Measurements from ENCODE around the gene GPR143. TPM values are rescaled to one million over a fixed set of nuclear protein-coding genes. Genes with fewer than 3 reads are reported as not detected.

Gene GPR143
- total and polyA plus RNA-seq, 2 donors (not counting 3 experiments of a cell fraction or from before 2014, with no cell fraction given): 9.3 to 17.7 TPM

DNA sequence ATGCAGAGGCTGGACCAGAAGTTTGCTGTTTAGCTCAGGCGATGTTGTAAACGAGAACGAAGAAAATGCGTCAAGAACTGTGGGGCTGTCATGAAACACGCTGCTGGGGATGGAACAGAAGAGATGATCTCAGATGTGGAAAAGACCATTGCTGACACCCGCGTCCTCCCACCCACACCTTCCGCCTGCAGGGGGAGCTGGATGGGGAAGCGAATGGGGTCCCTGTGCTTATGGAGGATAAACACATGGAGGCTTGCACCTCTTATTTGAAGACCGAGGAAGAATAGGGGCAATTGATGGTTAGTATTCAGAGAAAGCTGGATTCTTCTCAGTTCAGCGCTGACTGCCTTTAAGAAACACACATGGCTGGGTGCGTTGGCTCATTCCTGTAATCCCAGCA is 63.9 kb downstream of the GPR143 start:
- dilution Hi-C loops (cut with MboI; ENCODE audit: extremely low pct_ligation_motif_present, low sequenced_read_pairs) (no loop called here), intact Hi-C loops (cut with micrococcal nuclease) (loop anchor here (10.0 kb wide), 2 partner anchors 387 to 957 kb away; no protein-coding TSS in a partner anchor)
- H2AFZ ChIP-seq (ENCODE audit: low read depth, low read length): no peak overlapping the region
- no peaks in the 10 kb centered on the region for H3K9me3 ChIP-seq (replicated peaks; ENCODE audit: control insufficient read depth, insufficient read depth, low read length)
- POLR2A ChIA-PET: no interaction called here
- H3K36me3 ChIP-seq (ENCODE audit: control insufficient read depth in 2 of 2, extremely low read depth in 1 of 2, insufficient read depth in 2 of 2, low read length in 2 of 2): no peaks in the 10 kb centered on the region
- no peak overlapping the region for H3K4me3 ChIP-seq (replicated peaks in 1 of 3; ENCODE audit: insufficient read depth in 1 of 3, low read depth in 1 of 3, low read length in 3 of 3)
- H3K79me2 ChIP-seq (ENCODE audit: control insufficient read depth, insufficient read depth, low read length): no peaks in the 10 kb centered on the region
- FAIRE-seq: no peak
- no peak overlapping the region for H3K4me2 ChIP-seq (ENCODE audit: insufficient read depth, low read length)
- H3K27ac ChIP-seq (ENCODE audit: insufficient read depth, low read depth, low read length): no peak overlapping the region
- CTCF ChIA-PET: interaction anchor here (0.7 to 1.1 kb wide), 2 partner anchors 52 to 730 kb away, joined by 3 to 4 read pairs; no protein-coding TSS in a partner anchor
- no peak for TF ChIP-seq MYC (IDR thresholded peaks at IDR 0.05; ENCODE audit: low read depth, low read length)
- TF ChIP-seq POLR2A (IDR thresholded peaks at IDR 0.05; ENCODE audit: low read depth, low read length): no peak
- no peak for TF ChIP-seq GATA2 (IDR thresholded peaks at IDR 0.05; ENCODE audit: insufficient read depth, insufficient read length, low read depth, low read length)
- TF ChIP-seq, protein P1, sequence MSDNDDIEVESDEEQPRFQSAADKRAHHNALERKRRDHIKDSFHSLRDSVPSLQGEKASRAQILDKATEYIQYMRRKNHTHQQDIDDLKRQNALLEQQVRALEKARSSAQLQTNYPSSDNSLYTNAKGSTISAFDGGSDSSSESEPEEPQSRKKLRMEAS (IDR thresholded peaks at IDR 0.05; ENCODE audit: insufficient read depth, insufficient read length): no peak
- no peak for TF ChIP-seq FOS (IDR thresholded peaks at IDR 0.05; ENCODE audit: borderline replicate concordance, insufficient read depth, low read length)
- TF ChIP-seq EZH2 (IDR thresholded peaks at IDR 0.05; ENCODE audit: borderline replicate concordance, low read depth, low read length, severe bottlenecking): no peak
- TF ChIP-seq, protein P2, sequence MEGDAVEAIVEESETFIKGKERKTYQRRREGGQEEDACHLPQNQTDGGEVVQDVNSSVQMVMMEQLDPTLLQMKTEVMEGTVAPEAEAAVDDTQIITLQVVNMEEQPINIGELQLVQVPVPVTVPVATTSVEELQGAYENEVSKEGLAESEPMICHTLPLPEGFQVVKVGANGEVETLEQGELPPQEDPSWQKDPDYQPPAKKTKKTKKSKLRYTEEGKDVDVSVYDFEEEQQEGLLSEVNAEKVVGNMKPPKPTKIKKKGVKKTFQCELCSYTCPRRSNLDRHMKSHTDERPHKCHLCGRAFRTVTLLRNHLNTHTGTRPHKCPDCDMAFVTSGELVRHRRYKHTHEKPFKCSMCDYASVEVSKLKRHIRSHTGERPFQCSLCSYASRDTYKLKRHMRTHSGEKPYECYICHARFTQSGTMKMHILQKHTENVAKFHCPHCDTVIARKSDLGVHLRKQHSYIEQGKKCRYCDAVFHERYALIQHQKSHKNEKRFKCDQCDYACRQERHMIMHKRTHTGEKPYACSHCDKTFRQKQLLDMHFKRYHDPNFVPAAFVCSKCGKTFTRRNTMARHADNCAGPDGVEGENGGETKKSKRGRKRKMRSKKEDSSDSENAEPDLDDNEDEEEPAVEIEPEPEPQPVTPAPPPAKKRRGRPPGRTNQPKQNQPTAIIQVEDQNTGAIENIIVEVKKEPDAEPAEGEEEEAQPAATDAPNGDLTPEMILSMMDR (IDR thresholded peaks at IDR 0.05; ENCODE audit: extremely low read depth in 1 of 2, insufficient read depth in 1 of 2, low read depth in 1 of 2, low read length in 2 of 2): no peak
- no peak for TF ChIP-seq JUN (IDR thresholded peaks at IDR 0.05; ENCODE audit: borderline replicate concordance, insufficient read depth, insufficient read length, low read depth)
- TF ChIP-seq POLR2AphosphoS5 (IDR thresholded peaks at IDR 0.05; ENCODE audit: insufficient read depth, low read depth, low read length): no peak
- H3K27me3 ChIP-seq (ENCODE audit: control insufficient read depth in 2 of 2, insufficient read depth in 2 of 2, low read length in 2 of 2): no peaks in the 10 kb centered on the region
- no peak for DNase-seq (ENCODE audit: low read depth, low spot score)
- no peaks in the 10 kb centered on the region for H3K4me1 ChIP-seq (ENCODE audit: control insufficient read depth, extremely low read depth, insufficient read depth, low read length)
- BruUV-seq (replicated peaks): no TSS peak
- H3K9me1 ChIP-seq (replicated peaks; ENCODE audit: control insufficient read depth, extremely low read depth, insufficient read depth, low read length): no peaks in the 10 kb centered on the region
- H4K20me1 ChIP-seq (replicated peaks; ENCODE audit: control insufficient read depth, extremely low read depth, insufficient read depth, low read length): no peaks in the 10 kb centered on the region
- H3K9ac ChIP-seq (replicated peaks; ENCODE audit: extremely low read depth, insufficient read depth, low read length): no peak overlapping the region
